HG02588 (cell line): ENCODE measurements around the gene RPL3.
A peak's percentile ranks its signal among the peaks of the same experiment; 100 is the strongest.
"Not testable (repeated sequence)": the region's sequence is repeated elsewhere in the genome, so short reads cannot be mapped to it uniquely, and the experiment has no call there.

ENCODE experiments used
- ATAC-seq: cut with Tn5 transposase; IDR thresholded peaks from one replicate; pipeline ENCODE4 v1.9.1; 2021; ENCODE audit warnings: mild to moderate bottlenecking, moderate library complexity; ENCODE audit not compliant: unreplicated experiment

RPL3 gene

DNA sequence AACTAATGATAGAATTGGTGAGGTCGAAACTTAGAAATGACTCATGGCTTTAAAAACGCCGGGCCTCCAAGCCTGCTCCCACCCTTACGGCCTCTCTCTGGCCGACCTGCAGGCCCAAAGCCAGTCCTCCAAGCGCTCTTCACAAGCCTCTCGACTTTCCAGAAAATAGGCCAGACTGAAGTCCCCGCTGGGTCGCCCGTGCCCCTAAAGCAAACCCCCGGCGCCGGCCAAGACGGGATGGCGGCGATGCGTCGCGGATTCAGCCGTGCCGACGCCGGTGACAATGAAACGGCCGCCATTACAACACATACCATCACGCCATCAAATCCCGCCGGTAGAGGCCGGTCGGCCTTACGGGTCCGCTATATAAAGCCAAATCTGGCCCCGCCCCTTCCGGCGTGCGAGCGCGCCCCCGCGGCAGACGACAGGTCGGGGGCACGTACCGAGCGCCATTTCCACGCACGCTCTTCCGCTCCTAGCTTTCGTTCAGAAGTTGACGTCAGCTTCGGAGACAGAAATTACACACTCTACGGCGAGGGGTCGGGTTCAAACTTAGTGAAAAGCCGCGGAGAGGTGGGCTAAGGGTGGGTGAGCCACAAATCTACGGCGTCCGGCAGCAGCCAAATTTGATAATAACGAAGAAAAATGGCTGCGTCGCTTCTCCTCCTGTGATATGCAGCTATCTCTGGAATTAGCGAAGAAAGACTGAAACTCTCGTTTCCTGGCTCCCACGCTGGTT, at the start of gene RPL3:
TSS of gene RPL3 (minus strand) at position 340 of the 739 bp plus-strand sequence. CDS start at position 314, 26 bp downstream.
- peak; percentile 81 for ATAC-seq

DNA sequence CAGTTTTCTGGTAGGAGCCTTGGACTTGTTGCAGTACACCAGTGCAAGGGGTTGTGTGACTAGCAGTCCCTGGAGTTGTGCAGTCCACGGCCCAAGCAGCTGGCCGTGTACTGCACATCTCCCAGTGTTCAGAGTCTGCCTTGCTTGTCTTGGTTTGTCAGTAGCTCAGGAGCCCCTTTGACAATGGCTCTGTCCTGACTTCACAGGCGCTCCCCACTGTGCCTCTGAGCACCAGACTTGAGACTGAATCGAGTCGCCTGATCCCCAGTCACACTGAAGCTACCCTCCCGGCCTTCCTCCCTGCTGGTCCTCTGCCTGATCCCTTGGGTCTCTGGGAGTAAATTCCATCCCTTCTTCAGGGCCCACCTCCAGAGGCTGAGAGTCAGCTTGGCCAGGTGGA, 49.8 kb upstream of the RPL3 start:
- ATAC-seq, result no peak

DNA sequence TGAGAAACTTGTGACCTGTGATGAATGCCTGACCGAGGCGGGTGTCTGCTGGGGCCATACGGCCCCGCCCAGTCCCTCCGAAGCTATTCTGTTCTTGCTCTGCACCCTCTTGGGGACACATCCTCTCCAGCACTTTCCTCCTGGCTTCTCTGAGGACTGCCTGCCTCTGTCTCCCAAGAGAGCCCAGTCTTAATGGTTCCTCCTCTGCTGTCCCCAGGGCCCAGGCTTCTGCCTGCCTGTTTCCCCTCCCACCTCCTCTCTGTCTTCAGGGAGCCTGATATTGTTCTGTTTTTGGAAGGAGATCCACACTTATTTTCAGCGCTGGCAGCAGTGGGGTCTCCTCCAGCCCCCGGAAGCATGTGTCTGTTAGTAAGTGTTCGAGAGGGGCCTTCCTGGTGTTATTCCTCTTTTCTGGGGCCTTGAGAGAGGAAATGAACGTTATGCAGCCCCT, 49.1 kb upstream of the RPL3 start:
- ATAC-seq, result no peak

DNA sequence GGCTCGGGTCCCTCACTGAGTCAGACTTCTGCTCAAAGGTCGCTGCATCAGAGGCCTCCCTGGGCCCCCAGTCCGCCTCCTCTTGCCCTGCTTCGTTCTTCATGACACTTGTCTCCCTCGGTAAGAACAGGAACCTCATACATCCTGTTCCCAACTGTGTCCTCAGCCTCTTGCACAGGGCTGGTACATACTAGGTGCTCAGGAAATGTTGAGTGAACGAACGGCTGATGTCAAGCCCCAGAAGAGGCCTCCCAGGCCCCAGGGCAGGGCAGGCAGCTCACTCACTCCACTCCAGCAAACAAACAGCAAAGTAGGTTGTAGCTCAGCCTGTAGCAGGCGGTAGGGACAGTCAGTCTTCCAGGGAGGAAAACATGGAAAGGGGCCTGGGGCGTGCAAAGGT, 47.6 kb upstream of the RPL3 start:
- ATAC-seq, result no peak

DNA sequence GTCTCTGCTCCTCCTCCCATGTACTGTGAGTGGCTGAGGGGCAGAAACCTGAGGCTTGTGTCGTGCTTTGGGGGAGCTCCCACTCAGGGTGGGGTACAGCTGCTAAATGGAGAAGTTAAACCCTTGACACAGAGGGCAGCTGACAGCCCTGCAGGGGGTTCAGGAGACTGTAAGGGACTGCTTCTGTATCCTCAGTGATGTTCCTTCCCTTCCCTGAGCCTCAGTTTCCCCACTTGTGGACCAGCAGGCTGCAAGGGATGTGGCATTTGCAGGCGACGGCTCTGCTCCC, 46.0 kb upstream of the RPL3 start:
- ATAC-seq, result no peak

DNA sequence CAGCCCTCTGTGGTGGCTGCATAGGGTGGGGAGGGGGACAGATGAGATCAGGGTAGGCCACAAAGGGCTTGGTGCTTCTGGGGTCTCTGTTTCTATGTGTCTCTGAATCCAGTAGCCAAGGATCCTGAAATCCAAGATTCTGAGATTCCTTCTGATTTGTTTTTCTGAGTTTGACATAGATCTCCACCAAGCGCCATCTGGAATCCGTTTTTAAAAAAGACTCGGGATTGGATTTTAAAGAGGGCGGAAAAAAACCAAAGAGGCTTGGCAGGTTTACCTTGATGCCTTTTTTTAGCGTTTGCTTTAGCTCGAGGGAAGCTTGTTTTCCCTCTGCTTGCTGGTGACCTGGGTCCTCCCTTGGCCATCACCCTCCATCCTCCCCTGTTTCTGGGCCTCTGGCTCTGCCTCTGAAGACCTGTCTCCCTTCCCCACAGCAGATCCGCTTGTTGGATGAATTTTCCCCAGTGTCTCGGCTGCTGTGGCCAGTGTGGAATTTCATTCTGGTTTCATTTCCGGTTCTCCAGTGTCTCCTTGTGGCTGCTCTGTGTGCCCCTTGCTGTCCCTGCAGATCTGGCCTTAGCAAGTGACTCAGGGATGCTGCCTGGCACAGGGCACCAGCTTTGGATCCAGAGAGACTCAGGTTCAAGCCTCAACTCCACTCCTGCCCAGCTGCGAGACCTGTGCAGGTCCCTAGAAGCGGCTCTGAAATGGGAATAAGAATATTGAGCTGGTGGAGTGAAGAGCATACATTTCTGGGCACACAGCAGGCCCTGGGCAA, 45.5 kb upstream of the RPL3 start:
- no peak for ATAC-seq

DNA sequence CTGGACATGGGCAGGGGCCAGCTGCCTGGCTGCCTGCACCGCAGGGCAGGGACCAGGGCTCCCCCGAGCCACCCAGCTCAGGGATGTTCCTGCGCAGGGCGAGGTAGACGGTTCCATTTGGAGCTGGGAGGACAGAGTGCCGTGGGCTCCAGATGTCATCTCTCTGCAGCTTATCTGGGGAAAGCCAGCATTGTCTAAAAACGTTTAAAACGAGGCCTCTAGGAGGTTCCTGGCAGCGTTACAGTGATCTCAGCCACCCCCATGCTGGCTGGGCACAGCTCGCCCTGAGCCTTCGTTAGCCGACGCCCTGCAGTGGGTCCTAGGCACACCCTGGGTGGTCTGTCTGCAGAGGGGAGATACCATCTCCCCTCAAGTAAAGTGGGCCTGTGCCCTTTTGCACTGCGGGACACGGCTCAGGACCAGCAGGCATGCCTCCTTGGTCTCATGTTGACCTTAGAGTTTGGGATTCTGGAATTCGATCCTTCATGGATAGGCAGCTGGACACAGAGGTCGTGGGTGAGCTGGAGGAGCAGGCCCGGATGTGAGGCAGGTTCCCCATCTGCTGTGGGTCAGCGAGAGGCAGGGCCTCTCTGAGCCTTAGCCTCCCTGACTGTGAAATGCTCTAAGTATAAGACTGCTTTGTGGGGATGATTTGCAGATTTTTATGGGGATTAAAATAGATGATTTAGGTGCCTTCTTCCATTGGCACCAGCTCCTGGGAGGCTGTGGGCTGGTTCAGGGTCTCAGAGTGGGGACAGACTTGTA, 44.5 kb upstream of the RPL3 start:
- no peak for ATAC-seq

DNA sequence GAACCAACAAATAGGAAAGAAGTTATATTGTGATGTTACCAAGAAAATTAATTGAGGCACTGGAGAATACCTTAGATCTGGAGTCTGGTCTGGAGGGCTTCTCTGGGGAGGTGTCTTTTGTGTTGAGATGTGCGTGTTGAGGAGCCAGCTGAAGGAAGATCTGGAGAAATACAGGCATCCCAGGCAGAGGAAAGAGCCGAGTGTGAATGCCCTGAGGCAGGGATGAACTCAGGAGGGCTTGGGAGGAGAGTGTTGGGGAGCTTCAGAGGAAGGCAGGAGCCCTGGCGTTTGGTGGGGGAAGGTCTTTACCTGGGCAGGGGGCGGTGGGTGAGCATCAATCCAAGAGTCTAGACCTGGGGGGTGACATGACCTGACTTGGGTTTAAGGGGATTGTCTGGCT, 43.5 kb upstream of the RPL3 start:
- ATAC-seq, result no peak

DNA sequence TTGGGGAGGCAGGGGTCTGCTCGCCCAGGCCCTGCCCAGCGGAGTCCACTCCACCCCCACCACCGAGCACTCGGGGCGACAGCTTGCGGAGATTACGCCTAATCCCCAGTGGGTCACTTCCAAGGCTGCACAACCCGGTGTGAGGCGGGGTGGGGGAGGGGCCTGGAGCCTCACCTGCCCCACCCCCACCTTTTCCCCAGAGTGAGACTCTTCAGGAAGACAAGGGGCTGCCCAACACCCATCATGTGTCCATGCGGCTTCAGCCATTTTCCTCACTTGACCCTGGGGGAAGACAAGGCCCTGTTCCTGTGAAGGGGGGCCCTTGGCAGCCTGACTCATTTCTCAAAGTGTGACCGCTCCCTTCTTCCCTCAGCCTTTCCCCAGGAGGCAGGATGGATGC, 42.8 kb upstream of the RPL3 start:
- ATAC-seq, result no peak

DNA sequence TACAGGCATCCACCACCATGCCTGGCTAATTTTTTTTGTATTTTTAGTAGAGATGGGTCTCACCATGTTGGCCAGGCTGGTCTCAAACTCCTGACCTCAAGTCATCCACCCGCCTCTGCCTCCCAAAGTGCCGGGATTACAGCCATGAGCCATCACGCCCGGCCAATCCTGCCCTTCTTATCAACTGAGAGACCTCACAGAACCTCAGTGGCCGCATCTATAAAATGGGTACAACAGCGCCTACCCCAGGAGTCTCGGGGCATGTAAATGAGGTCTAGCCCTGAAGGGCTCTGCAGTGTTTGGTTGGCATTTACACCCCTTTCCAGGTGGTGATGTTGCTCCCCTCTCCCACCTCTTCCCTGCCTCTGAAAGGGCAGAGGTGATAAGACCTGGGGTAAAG, 42.1 kb upstream of the RPL3 start:
- no peak for ATAC-seq

DNA sequence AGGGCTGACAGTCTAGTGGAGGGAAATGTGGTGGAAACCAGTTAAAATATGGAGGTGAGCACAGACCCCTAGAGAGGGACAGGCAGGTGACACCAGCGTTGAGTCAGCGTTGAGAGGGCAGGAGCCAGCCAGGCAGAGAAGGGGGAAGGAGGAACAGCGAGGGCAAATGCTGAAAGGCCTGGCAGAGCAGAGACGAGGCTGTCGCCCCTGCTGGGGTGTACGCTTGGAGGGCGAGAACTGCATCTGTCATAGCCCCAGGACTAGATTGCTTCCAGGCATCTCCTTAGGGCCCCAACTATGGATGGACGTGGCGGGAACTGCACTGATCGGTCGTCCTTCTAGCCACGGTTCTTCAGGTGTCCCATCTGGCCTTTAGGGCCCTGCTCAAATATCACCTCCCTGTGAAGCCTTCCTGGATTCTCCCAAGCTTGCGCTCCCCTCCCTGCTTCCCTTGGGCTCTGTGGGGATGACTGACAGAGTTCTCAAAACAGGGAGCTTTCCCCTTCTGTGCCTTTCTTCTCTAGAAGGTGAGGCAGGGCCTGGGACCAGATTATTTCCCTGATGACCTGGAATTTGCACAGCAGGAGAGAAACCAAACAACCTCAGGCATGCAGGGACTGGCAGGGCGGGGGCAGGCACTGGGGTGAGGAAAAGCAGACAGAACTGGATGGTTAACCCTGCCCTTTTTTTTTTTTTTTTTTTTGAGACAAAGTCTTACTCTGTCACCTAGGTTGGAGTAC, 41.4 kb upstream of the RPL3 start:
- ATAC-seq, result no peak

DNA sequence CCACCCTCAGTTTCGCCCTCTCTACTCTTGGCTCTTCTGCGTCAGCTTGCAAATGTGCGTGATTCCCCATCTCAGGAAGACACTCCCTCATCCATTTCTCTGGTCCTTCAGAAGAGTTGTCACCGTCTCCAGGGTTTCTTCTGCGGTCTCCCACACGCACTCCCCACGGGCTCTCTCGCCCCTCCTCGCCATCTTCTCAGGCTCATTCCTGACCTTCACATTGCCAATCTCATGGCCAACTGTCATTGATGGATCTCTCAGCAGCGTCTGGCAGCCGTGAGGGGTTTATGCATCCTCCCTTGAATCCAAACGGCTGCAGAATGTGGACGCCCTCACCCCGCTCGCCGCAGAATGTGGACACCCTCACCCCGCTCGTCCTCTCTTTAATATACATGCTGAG, 40.8 kb upstream of the RPL3 start:
- no peak for ATAC-seq

DNA sequence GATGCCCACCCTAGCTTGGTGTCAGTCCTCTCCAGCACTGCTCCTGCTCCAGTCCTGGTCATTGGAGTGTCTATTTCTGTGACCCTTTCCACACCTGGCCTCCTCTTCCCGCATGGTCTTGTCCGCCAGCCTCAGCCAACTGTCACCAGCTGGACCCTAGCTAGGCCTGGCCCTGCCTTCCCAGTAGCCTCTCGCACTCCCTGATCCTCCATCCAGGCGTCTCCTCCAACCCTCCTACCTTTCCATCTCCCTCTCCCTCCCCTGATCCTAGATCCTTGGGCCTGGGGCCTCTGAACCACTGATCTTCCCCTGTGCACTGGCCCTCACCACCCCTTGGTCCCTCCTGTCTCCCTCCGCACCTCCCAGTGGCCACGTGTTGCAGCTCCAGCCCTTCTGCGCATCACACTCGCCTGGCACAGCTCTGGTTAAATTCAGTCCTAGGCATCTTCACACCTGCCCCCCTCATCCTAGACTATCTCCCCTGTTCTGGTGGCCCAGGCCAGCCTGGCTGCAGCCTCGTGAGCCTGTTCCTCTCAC, 40.3 kb upstream of the RPL3 start:
- no peak for ATAC-seq

DNA sequence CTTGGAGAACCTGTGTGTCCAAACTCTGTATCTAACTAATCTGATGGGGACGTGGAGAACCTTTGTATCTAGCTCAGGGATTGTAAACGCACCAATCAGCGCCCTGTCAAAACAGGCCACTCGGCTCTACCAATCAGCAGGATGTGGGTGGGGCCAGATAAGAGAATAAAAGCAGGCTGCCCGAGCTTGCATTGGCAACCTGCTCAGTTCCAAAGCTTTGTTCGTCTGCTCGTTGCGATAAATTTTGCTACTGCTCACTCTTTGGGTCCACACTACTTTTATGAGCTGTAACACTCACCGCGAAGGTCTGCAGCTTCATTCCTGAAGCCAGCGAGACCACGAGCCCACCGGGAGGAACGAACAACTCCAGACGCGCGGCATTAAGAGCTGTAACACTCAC, 38.8 kb upstream of the RPL3 start:
- not testable (repeated sequence) for ATAC-seq

DNA sequence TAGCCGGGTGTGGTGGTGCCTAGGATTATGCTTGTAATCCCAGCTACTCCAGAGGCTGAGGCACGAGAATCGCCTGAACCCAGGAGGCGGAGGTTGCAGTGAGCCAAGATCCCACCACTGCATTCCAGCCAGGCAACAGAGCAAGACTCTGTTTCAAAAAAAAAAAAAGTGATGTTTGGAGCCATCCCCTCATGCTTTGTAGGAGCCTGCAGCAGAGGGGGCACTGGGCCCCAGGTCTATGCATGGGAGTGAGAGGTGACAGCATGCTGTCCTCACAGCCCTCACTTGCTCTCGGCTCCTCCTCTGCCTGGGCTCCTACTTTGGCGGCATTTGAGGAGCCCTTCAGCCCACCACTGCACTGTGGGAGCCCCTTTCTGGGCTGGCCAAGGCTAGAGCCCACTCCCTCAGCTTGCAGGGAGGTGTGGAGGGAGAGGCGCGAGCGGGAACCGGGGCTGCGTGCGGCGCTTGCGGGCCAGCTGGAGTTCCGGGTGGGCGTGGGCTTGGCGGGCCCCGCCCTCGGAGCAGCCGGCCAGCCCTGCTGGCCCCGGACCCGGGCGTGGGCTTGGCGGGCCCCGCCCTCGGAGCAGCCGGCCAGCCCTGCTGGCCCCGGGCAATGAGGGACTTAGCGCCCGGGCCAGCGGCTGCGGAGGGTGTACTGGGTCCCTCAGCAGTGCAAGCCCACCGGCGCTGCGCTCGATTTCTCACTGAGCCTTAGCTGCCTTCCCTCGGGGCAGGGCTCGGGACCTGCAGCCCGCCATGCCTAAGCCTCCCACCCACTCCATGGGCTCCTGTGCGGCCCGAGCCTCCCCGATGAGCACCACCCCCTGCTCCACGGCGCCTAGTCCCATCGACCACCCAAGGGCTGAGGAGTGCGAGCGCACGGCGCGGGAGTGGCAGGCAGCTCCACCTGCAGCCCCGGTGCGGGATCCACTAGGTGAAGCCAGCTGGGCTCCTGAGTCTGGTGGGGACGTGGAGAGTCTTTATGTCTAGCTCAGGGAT, 38.0 kb upstream of the RPL3 start:
- not testable (repeated sequence) for ATAC-seq

DNA sequence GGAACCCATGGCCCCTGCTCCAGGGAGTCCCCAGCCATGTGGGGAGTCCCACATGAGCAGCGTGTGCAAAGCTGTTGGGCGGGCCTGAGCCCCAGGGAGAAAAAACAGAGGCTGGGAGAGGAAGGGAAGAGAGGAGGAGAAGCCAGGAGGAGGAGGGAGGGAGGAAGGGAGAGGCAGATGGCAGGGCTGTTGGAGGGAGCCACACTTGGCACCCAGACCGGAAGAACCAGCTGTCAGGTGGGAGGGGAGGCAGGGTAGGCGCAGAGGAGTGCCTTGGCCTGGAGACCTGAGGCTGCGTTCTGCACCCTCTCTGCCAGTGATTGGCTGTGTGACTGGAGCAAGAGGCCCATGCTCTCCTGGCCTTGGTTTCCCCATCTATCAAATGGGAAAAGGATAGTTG, 37.0 kb upstream of the RPL3 start:
- ATAC-seq, result no peak

DNA sequence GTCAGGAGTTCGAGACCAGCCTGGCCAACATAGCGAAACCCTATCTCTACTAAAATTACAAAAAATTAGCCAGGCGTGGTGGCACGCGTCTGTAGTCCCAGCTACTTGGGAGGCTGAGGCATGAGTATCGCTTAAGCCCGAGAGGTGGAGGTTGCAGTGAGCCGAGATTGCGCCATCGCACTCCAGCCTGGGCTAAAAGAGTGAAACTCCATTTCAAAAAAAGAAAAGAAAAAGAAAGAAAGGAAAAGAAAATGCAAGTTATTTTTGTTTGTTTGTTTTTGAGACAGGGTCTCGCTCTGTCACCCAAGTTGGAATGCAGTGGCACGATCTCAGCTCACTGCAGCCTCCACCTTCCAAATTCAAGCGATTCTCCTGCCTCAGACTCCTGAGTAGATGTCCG, 36.4 kb upstream of the RPL3 start:
- not testable (repeated sequence) for ATAC-seq

DNA sequence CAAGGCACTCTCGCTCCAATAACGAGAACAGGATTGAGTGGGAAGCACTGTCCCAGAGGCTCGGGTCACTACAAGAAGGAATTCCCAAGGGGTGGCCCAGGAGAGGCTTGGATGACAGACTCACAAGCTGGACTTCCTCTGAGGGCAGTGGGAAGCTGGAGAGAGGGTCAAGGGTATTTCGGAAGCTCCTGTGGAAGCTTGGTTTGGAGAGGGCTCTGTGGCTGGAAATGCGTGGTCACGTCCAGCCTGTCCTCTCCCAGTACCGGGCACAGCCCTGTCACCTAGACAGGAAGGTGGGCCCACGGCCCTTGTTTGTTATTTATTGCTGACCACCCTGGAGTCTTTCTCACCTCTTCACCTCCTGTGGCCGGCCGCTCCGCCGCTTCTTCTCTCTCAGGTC, 35.7 kb upstream of the RPL3 start:
- no peak for ATAC-seq

DNA sequence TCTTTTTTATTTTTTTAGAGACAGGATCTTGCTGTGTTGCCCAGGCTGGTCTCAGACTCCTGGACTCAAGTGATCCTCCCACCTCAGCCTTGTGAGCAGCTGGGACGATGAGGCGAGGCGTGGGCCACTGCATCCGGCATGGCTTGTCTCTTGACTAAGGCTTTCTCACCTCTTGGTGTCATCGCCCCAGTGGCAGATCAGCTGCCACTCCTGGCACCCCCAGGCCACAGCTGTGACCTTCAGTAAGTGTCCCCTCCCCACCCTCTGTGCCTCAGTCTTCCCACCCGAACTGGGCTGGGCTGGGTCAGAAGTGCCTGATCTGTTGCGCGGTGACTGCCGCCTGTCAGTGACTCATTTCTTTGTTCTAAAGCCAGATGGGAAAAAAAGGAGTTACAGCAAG, 33.9 kb upstream of the RPL3 start:
- no peak for ATAC-seq
